ENCODE results near the gene CYP20A1.
"Not testable (repeated sequence)": the region's sequence is repeated elsewhere in the genome, so short reads cannot be mapped to it uniquely, and the experiment has no call there.

Gene CYP20A1

DNA sequence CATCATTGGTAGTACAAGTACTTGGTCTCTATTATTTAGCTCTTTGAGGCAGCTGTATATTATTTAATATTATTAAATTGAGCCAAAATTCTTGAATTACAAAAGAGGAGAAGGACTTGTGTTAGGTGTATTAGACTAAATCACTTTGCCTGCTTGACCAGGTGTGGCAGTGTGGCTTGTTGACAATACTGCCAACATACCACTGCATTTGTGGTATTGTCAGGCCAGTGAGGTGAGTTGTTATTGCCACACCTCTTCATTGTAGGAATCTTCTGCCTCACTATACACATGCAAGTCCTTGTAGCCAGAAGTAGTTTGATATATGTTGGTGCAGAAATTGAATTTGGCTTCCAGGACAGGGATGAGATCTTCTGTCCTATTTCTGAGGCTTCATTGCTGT, 40.5 kb downstream of the CYP20A1 start:
- no peaks in the 10 kb centered on the region for H3K27me3 ChIP-seq (replicated peaks)
- DNase-seq, result no peak
- no peak overlapping the region for H3K27ac ChIP-seq
- no peak overlapping the region for H3K4me3 ChIP-seq (ENCODE audit: low read depth, low read length)
- H3K36me3 ChIP-seq (replicated peaks), result peaks cover 31% of the 10 kb centered on the region
- in situ Hi-C loops (cut with HindIII; ENCODE audit: low pct_ligation_motif_present, low sequenced_read_pairs), result no loop called here
- no peak for TF ChIP-seq CTCF (IDR thresholded peaks at IDR 0.05; ENCODE audit: low read depth, low read length, missing control alignments)

DNA sequence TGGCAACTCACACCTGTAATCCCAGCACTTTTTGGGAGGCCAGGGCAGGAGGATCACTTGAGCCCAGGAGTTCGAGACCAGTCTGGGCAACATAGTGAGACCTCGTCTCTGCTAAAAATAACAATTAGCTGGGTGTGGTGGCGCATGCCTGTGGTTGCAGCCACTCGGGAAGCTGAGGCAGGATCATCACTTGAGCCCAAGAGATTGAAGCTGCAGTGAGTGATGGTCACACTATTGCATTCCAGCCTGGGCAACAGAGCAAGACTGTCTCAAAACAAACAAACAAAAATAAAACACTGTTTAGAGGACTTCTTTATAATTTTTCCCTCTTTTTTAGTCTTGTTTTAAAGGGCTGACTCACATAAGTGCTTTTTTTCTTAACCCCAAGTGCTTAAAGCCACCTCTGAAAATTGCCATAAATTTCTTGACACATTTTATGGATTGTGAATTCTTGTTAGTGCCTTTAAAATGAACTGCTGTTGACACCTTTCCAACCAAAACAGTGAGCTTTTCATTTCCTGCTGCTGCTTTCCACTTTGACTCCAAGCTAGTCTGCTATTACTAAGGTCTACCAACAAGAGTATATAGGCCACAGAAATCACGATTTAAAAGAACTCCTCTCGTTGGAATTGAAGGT, 41.7 kb downstream of the CYP20A1 start:
- no peak for TF ChIP-seq CTCF (IDR thresholded peaks at IDR 0.05; ENCODE audit: low read depth, low read length, missing control alignments)
- in situ Hi-C loops (cut with HindIII; ENCODE audit: low pct_ligation_motif_present, low sequenced_read_pairs), result no loop called here
- Histone ChIP-seq H3K27me3 (replicated peaks) (no peaks in the 10 kb centered on the region), H3K4me3 (ENCODE audit: low read depth, low read length) (no peak overlapping the region), H3K36me3 (replicated peaks) (peaks cover 28% of the 10 kb centered on the region), H3K27ac (peak overlapping the region; percentile 61)
- peak; percentile 53 for DNase-seq

- H3K4me3 ChIP-seq (ENCODE audit: low read depth, low read length), result no peak overlapping the region
- DNase-seq, result no peak
- peaks cover 34% of the 10 kb centered on the region for H3K36me3 ChIP-seq (replicated peaks)
- in situ Hi-C loops (cut with HindIII; ENCODE audit: low pct_ligation_motif_present, low sequenced_read_pairs), result no loop called here
- no peak overlapping the region for H3K27ac ChIP-seq
- H3K27me3 ChIP-seq (replicated peaks), result no peaks in the 10 kb centered on the region
- no peak for TF ChIP-seq CTCF (IDR thresholded peaks at IDR 0.05; ENCODE audit: low read depth, low read length, missing control alignments)
These were observed 43.3 kb downstream of the CYP20A1 start for GRCh38 chr2:203282101-203282500.

DNA sequence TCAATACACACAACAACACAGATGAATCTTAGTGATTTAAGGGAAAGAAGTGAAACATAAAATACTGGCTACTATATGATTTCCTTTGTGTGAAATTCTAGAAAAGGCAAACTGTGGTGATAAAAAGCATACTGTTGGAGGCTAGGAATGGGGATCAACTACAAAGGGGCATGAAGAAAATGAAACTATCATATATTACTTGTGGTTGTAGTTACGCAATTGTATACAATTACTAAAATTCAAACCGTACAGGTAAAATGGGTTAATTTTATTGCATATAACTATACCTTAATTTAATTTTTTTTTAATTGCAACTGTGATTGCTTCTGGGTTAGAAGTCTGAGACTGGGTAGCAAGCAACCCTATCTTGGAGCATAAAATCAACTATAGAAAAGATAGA, 47.7 kb downstream of the CYP20A1 start:
- Histone ChIP-seq H3K27me3 (replicated peaks) (no peaks in the 10 kb centered on the region), H3K4me3 (ENCODE audit: low read depth, low read length) (no peak overlapping the region), H3K27ac (no peak overlapping the region), H3K36me3 (replicated peaks) (peaks cover 20% of the 10 kb centered on the region)
- in situ Hi-C loops (cut with HindIII; ENCODE audit: low pct_ligation_motif_present, low sequenced_read_pairs), result no loop called here
- no peak for DNase-seq
- no peak for TF ChIP-seq CTCF (IDR thresholded peaks at IDR 0.05; ENCODE audit: low read depth, low read length, missing control alignments)

DNA sequence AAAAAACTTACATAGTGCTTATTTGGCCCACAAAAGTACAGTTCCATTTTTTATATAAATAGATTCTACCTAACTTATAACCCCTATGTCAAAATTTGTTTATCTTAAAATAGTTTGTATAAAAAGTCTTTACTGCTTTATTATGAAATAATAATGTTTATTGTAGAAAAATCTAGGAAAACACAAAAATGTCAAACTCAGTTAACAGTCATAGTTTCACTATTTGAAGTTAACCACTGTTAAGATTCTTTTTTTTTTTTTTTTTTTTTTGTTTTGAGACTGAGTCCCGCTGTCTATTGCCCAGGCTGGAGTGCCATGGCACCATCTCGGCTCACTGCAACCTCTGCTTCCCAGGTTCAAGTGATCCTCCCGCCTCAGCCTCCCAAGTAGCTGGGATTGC, 62.8 kb downstream of the CYP20A1 start:
- Histone ChIP-seq H3K27me3 (replicated peaks) (no peaks in the 10 kb centered on the region), H3K36me3 (replicated peaks) (no peaks in the 10 kb centered on the region), H3K27ac (peak overlapping the region; percentile 74), H3K4me3 (ENCODE audit: low read depth, low read length) (no peak overlapping the region)
- DNase-seq, result no peak
- in situ Hi-C loops (cut with HindIII; ENCODE audit: low pct_ligation_motif_present, low sequenced_read_pairs), result no loop called here
- no peak for TF ChIP-seq CTCF (IDR thresholded peaks at IDR 0.05; ENCODE audit: low read depth, low read length, missing control alignments)

DNA sequence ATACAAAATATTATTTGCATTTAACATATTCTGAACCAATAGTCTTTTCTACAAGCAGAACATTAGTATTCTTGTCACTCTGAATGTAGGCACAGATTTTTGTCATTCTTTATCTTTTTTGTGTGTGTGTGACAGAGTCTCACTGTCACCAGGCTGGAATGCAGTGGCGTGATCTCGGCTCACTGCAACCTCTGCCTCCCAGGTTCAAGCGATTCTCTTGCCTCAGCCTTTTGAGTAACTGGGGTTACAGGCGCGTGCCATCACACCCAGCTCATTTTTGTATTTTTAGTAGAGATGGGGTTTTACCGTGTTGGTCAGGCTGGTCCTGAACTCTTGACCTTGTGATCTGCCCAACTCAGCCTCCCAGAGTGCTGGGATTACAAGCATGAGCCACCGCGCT, 63.8 kb downstream of the CYP20A1 start:
- H3K36me3 ChIP-seq (replicated peaks); H3K4me3 ChIP-seq (ENCODE audit: low read depth, low read length); in situ Hi-C loops (cut with HindIII; ENCODE audit: low pct_ligation_motif_present, low sequenced_read_pairs); H3K27me3 ChIP-seq (replicated peaks): not testable (repeated sequence)
- H3K27ac ChIP-seq, result peak overlapping the region; percentile 74
- peak; percentile 67 for DNase-seq

Data from brain microvascular endothelial cell (primary cell).